Cardiac fibroblast (primary cell): Measurements from ENCODE around the gene ASTN2.

Source experiments
- DNase-seq, 2 donors: peaks; one replicate each; pipeline versions ENCODE4 v3.0.0 to v3.0.0-alpha.2; 2010; ENCODE audit warnings: low read depth in 2 of 2
- H3K4me3 ChIP-seq, 2 donors: replicated peaks in 1 of 2; 1 replicate in 1 of 2; 2 replicates in 1 of 2; pipeline ENCODE4 v1.5.1; 2011; ENCODE audit warnings: low read depth in 2 of 2, low read length in 2 of 2, mild to moderate bottlenecking in 2 of 2, moderate library complexity in 1 of 2
- CTCF ChIP-seq: IDR thresholded peaks from one replicate; pipeline ENCODE4 v1.5.1; 2011; ENCODE audit warnings: low read depth, mild to moderate bottlenecking, low read length, inconsistent platforms

Gene ASTN2

GRCh38 chr9:117097761-117098160 is 317.1 kb downstream of the ASTN2 start:
- DNase-seq: no peak
- H3K4me3 ChIP-seq: no peak overlapping the region
- TF ChIP-seq CTCF: no peak

- no peak for TF ChIP-seq CTCF
Observed at GRCh38 chr9:117096138-117096537, 318.7 kb downstream of the ASTN2 start.

GRCh38 chr9:117095081-117095480 is 319.8 kb downstream of the ASTN2 start:
- DNase-seq: no peak
- no peak for TF ChIP-seq CTCF
- H3K4me3 ChIP-seq: no peak overlapping the region

More at GRCh38 chr9:117096138-117096537, 318.7 kb downstream of the ASTN2 start:
- no peak for DNase-seq
- no peak overlapping the region for H3K4me3 ChIP-seq

- DNase-seq: peak in 1 of 2 donors; percentile 53
- TF ChIP-seq CTCF: no peak
Observed at GRCh38 chr9:117093891-117094844, 320.7 kb downstream of the ASTN2 start.

GRCh38 chr9:117092582-117092981 is 322.3 kb downstream of the ASTN2 start:
- H3K4me3 ChIP-seq: no peak overlapping the region
- peak; percentile 28 to 36 for DNase-seq
- no peak for TF ChIP-seq CTCF

More at GRCh38 chr9:117093891-117094844, 320.7 kb downstream of the ASTN2 start:
- no peak overlapping the region for H3K4me3 ChIP-seq

- DNase-seq: no peak
- TF ChIP-seq CTCF: no peak
- H3K4me3 ChIP-seq: no peak overlapping the region
Observed at GRCh38 chr9:117091529-117091928, 323.3 kb downstream of the ASTN2 start.
